Astrocyte (in vitro differentiated cells and primary cell): ENCODE measurements around the gene RIPOR2.

Experiments used
- EZH2 ChIP-seq: IDR thresholded peaks from 2 replicates; pipeline ENCODE4 v1.6.1; 2012; ENCODE audit warnings: mild to moderate bottlenecking, low read length, inconsistent platforms; ENCODE audit not compliant: insufficient read depth
- TF ChIP-seq, protein P1 (sequence below): IDR thresholded peaks from 2 replicates; pipeline ENCODE4 v1.5.1; 2011; ENCODE audit warnings: low read depth, mild to moderate bottlenecking, inconsistent platforms, low read length, moderate library complexity; ENCODE audit not compliant: insufficient read depth

DNA sequence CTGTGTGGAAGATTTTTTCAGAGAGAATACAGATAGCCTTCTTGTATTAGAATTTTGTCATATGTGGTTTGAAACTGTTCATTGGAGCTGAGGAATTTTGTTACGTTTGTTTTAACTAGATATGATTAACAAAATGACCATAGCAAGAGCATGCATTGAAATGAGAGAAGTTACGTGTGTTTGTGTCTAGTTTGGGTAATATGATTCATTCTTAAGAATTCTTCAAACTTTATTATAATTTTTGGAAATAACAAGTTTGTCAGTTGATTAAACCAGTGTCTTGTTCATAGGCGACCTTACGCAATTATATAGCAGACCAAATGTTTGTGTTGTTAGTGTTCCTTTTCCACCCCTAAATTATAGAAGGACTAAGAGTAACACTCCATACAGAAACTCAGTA is 155.6 kb downstream of the RIPOR2 start:
- TF ChIP-seq EZH2, result no peak
- TF ChIP-seq, protein P1, sequence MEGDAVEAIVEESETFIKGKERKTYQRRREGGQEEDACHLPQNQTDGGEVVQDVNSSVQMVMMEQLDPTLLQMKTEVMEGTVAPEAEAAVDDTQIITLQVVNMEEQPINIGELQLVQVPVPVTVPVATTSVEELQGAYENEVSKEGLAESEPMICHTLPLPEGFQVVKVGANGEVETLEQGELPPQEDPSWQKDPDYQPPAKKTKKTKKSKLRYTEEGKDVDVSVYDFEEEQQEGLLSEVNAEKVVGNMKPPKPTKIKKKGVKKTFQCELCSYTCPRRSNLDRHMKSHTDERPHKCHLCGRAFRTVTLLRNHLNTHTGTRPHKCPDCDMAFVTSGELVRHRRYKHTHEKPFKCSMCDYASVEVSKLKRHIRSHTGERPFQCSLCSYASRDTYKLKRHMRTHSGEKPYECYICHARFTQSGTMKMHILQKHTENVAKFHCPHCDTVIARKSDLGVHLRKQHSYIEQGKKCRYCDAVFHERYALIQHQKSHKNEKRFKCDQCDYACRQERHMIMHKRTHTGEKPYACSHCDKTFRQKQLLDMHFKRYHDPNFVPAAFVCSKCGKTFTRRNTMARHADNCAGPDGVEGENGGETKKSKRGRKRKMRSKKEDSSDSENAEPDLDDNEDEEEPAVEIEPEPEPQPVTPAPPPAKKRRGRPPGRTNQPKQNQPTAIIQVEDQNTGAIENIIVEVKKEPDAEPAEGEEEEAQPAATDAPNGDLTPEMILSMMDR, result no peak
